HG03342 (cell line): ENCODE results near the gene ASNSD1.
"Not testable (repeated sequence)": the region's sequence is repeated elsewhere in the genome, so short reads cannot be mapped to it uniquely, and the experiment has no call there.

ENCODE experiments used
- ATAC-seq: cut with Tn5 transposase; IDR thresholded peaks from one replicate; pipeline ENCODE4 v1.9.1; 2021; ENCODE audit warnings: mild to moderate bottlenecking, moderate library complexity; ENCODE audit not compliant: unreplicated experiment

ASNSD1 gene

GRCh38 chr2:189641590-189641989 lies 19.7 kb upstream of the ASNSD1 start:
- no peak for ATAC-seq

- no peak for ATAC-seq
Observed at GRCh38 chr2:189646521-189646920, 14.7 kb upstream of the ASNSD1 start.

- no peak for ATAC-seq
Observed at GRCh38 chr2:189648846-189649509, 12.3 kb upstream of the ASNSD1 start.

- ATAC-seq: no peak
Observed at GRCh38 chr2:189651284-189651683, 10.0 kb upstream of the ASNSD1 start.

GRCh38 chr2:189653464-189653863 lies 7.8 kb upstream of the ASNSD1 start:
- ATAC-seq: not testable (repeated sequence)

GRCh38 chr2:189654641-189655040 lies 6.6 kb upstream of the ASNSD1 start:
- ATAC-seq: no peak

- no peak for ATAC-seq
Observed at GRCh38 chr2:189657867-189658266, 3.4 kb upstream of the ASNSD1 start.

- ATAC-seq: no peak
Observed at GRCh38 chr2:189658306-189659212, 2.7 kb upstream of the ASNSD1 start.

GRCh38 chr2:189659734-189660133 lies 1.5 kb upstream of the ASNSD1 start:
- ATAC-seq: no peak

- no peak for ATAC-seq
Observed at GRCh38 chr2:189660803-189661147, 484 bp upstream of the ASNSD1 start.

GRCh38 chr2:189661957-189662321 lies 680 bp downstream of the ASNSD1 start:
- no peak for ATAC-seq

- no peak for ATAC-seq
Observed at GRCh38 chr2:189662669-189663226, 1.5 kb downstream of the ASNSD1 start.

GRCh38 chr2:189663319-189663718 lies 2.1 kb downstream of the ASNSD1 start:
- not testable (repeated sequence) for ATAC-seq

- no peak for ATAC-seq
Observed at GRCh38 chr2:189669913-189670312, 8.7 kb downstream of the ASNSD1 start.

- peak; percentile 27 for ATAC-seq
Observed at GRCh38 chr2:189673661-189674373, 12.6 kb downstream of the ASNSD1 start.

GRCh38 chr2:189674374-189675112 lies 13.3 kb downstream of the ASNSD1 start, which contains the start of gene ANKAR:
Gene ANKAR, plus strand, starts transcription at chr2:189674670. Its CDS starts 1,821 bp downstream, at chr2:189676491.
- ATAC-seq: peak; percentile 94

- ATAC-seq: no peak
Observed at GRCh38 chr2:189676471-189676870, 15.2 kb downstream of the ASNSD1 start.

GRCh38 chr2:189679226-189679625 lies 18.0 kb downstream of the ASNSD1 start:
- ATAC-seq: no peak

- ATAC-seq: no peak
Observed at GRCh38 chr2:189681203-189681602, 19.9 kb downstream of the ASNSD1 start.

- no peak for ATAC-seq
Observed at GRCh38 chr2:189681903-189682302, 20.6 kb downstream of the ASNSD1 start.

GRCh38 chr2:189683348-189683747 lies 22.1 kb downstream of the ASNSD1 start:
- no peak for ATAC-seq
